SK-N-SH (cell line): ENCODE measurements around the gene CD72. TPM values are rescaled to one million over a fixed set of nuclear protein-coding genes. Genes with fewer than 3 reads are reported as not detected.

Experiments
- CTCF ChIA-PET: fragments of 300-600, 350-600 bp; formaldehyde crosslinking; extraction: SDS; loops from one replicate; lab custom pipeline; 2021; lab: Yijun Ruan, JAX
- POLR2A ChIA-PET: fragments of 350-600 bp; sonication (Branson Sonifier 250); formaldehyde crosslinking; extraction: SDS; loops from one replicate; lab custom pipeline; 2020; ENCODE audit warnings: antibody characterized with exemption, inconsistent platforms; lab: Yijun Ruan, JAX
- DNase-seq: peaks from one replicate; pipeline ENCODE4 v3.0.0; 2012
- H2AFZ ChIP-seq: fragments of 200-600 bp; sonication (generic); 2 replicates; pipeline ENCODE4 v1.8.1; 2016; ENCODE audit warnings: antibody characterized with exemption, mild to moderate bottlenecking, low read depth
- H3F3A ChIP-seq: fragments of 200-600 bp; sonication (generic); replicated peaks from 2 replicates; pipeline ENCODE3; 2016; ENCODE audit warnings: antibody characterized with exemption, mild to moderate bottlenecking; ENCODE audit not compliant: insufficient read depth
- H3K27ac ChIP-seq, 2 experiments: fragments of 200-500 bp in 1 of 2; fragments of 200-600 bp in 1 of 2; sonication (Bioruptor generic) in 1 of 2; sonication (generic), shearing (Covaris generic) in 1 of 2; 2 replicates each; pipeline versions ENCODE4 v1.5.1 to v1.6.1; 2014 to 2016; ENCODE audit warnings: low read depth in 2 of 2, inconsistent platforms in 1 of 2, low read length in 1 of 2, mild to moderate bottlenecking in 1 of 2, mixed read lengths in 1 of 2
- H3K27me3 ChIP-seq: fragments of 200-600 bp; sonication (generic), shearing (Covaris generic); 2 replicates; pipeline ENCODE4 v1.6.1; 2016; ENCODE audit warnings: mixed run types; ENCODE audit not compliant: insufficient read depth
- H3K36me3 ChIP-seq, 2 experiments: fragments of 200-500 bp in 1 of 2; fragments of 200-600 bp in 1 of 2; sonication (Bioruptor generic) in 1 of 2; sonication (generic) in 1 of 2; replicated peaks in 1 of 2; 2 replicates each; pipeline versions ENCODE3 to v1.5.1; 2014 to 2016; ENCODE audit warnings: low read length in 1 of 2, mild to moderate bottlenecking in 1 of 2; ENCODE audit not compliant: insufficient read depth in 2 of 2, control insufficient read depth in 1 of 2
- H3K4me1 ChIP-seq, 2 experiments: fragments of 200-500 bp in 1 of 2; fragments of 200-600 bp in 1 of 2; sonication (Bioruptor generic) in 1 of 2; sonication (generic), shearing (Covaris generic) in 1 of 2; 2 replicates each; pipeline versions ENCODE4 v1.5.1 to v1.6.1; 2014 to 2016; ENCODE audit warnings: low read depth in 1 of 2, low read length in 1 of 2, mixed run types in 1 of 2; ENCODE audit not compliant: insufficient read depth in 2 of 2, control insufficient read depth in 1 of 2
- H3K4me2 ChIP-seq: fragments of 200-600 bp; sonication (generic), shearing (Covaris generic); 2 replicates; pipeline ENCODE4 v1.6.1; 2017; ENCODE audit warnings: mixed run types
- H3K4me3 ChIP-seq, 2 experiments: fragments of 200-500 bp in 1 of 2; fragments of 200-600 bp in 1 of 2; sonication (Bioruptor generic) in 1 of 2; sonication (generic), shearing (Covaris generic) in 1 of 2; 2 replicates each; pipeline versions ENCODE4 v1.5.1 to v1.8.1; 2014 to 2016; ENCODE audit warnings: low read depth in 2 of 2, inconsistent platforms in 1 of 2, low read length in 1 of 2, mild to moderate bottlenecking in 1 of 2, mixed read lengths in 1 of 2, moderate library complexity in 1 of 2
- H3K79me2 ChIP-seq: fragments of 200-600 bp; sonication (generic); 2 replicates; pipeline ENCODE4 v1.8.1; 2017; ENCODE audit warnings: mild to moderate bottlenecking; ENCODE audit not compliant: insufficient read depth
- H3K9ac ChIP-seq: fragments of 200-600 bp; sonication (generic); 2 replicates; pipeline ENCODE4 v1.6.1; 2017; ENCODE audit warnings: mixed run types
- H3K9me2 ChIP-seq: fragments of 200-600 bp; sonication (generic); 2 replicates; pipeline ENCODE4 v1.6.1; 2017; ENCODE audit warnings: mixed run types
- H3K9me3 ChIP-seq: fragments of 200-600 bp; sonication (generic); 2 replicates; pipeline ENCODE4 v1.6.1; 2017; ENCODE audit warnings: mixed run types, mild to moderate bottlenecking, moderate library complexity
- H4K20me1 ChIP-seq: fragments of 200-600 bp; sonication (generic); 2 replicates; pipeline ENCODE4 v1.6.1; 2017; ENCODE audit warnings: mild to moderate bottlenecking, mixed run types; ENCODE audit not compliant: insufficient read depth
- CTCF ChIP-seq: fragments of 200-600 bp; sonication (generic); IDR thresholded peaks from 2 replicates; pipeline ENCODE4 v1.6.1; 2017; ENCODE audit warnings: antibody characterized with exemption, mild to moderate bottlenecking, moderate library complexity
- FOXM1 ChIP-seq: IDR thresholded peaks from 2 replicates; pipeline ENCODE4 v1.4.0; 2012; ENCODE audit warnings: low read depth, mild to moderate bottlenecking
- GABPA ChIP-seq: IDR thresholded peaks from 2 replicates; pipeline ENCODE4 v1.4.0; 2012; ENCODE audit warnings: low read depth, mild to moderate bottlenecking
- IRF3 ChIP-seq: fragments of 150-350 bp; IDR thresholded peaks from 2 replicates; pipeline ENCODE4 v1.6.1; 2016; ENCODE audit warnings: mild to moderate bottlenecking, low read depth, low read length
- JUND ChIP-seq: IDR thresholded peaks from 2 replicates; pipeline ENCODE4 v1.4.0; 2012
- NRF1 ChIP-seq: IDR thresholded peaks from 2 replicates; pipeline ENCODE4 v1.6.1; 2012; ENCODE audit warnings: low read depth, mild to moderate bottlenecking, low read length
- POLR2AphosphoS5 ChIP-seq: IDR thresholded peaks from 2 replicates; pipeline ENCODE4 v1.6.1; 2012; ENCODE audit warnings: low read depth, low read length
- RAD21 ChIP-seq: IDR thresholded peaks from 2 replicates; pipeline ENCODE4 v1.6.1; 2012; ENCODE audit warnings: mild to moderate bottlenecking, low read length
- RCOR1 ChIP-seq: fragments of 150-350 bp; IDR thresholded peaks from 2 replicates; pipeline ENCODE4 v1.6.1; 2017; ENCODE audit warnings: antibody characterized with exemption, low read length
- SIN3A ChIP-seq: IDR thresholded peaks from 2 replicates; pipeline ENCODE4 v1.6.1; 2012; ENCODE audit warnings: low read depth, mild to moderate bottlenecking, low read length, moderate library complexity, borderline replicate concordance
- TCF12 ChIP-seq: IDR thresholded peaks from 2 replicates; pipeline ENCODE4 v1.4.0; 2012
- USF1 ChIP-seq: IDR thresholded peaks from 2 replicates; pipeline ENCODE4 v1.4.0; 2012; ENCODE audit warnings: low read depth, borderline replicate concordance
- YY1 ChIP-seq: IDR thresholded peaks from 2 replicates; pipeline ENCODE4 v1.4.0; 2012; ENCODE audit warnings: low read depth, mild to moderate bottlenecking
- ZBTB33 ChIP-seq: IDR thresholded peaks from 2 replicates; pipeline ENCODE4 v1.4.0; 2012; ENCODE audit warnings: low read depth, borderline replicate concordance
- WGBS: methylation state at CpG from one replicate; pipeline ENCODE4 v1.1.6; 2017; ENCODE audit warnings: low lambda C conversion rate; 5-methylcytosine and 5-hydroxymethylcytosine counted together
- polyA plus RNA-seq, 3 experiments: library from polyadenylated mRNA; depleted of rRNA; stranded (reverse); fragments of >200 nt; gene quantifications; 2 replicates each; pipeline ENCODE4 v1.2.3, GENCODE V29; 2012

The CD72 gene
- polyA plus RNA-seq, 1 of the 3 experiments (the other 2 are of a cell fraction): 2.7 TPM

- ChIA-PET POLR2A (no interaction called here), CTCF (no interaction called here)
- peaks cover 1% of the 10 kb centered on the region for H3F3A ChIP-seq
- H3K9me2 ChIP-seq: no peaks in the 10 kb centered on the region
- H3K4me1 ChIP-seq: no peaks in the 10 kb centered on the region
- H4K20me1 ChIP-seq: no peaks in the 10 kb centered on the region
- H3K4me2 ChIP-seq: no peak overlapping the region
- no peak overlapping the region for H3K9ac ChIP-seq
- H3K27ac ChIP-seq: no peak overlapping the region
- TF ChIP-seq CTCF (no peak), YY1 (no peak), FOXM1 (no peak), USF1 (no peak), JUND (no peak), TCF12 (no peak), GABPA (no peak), IRF3 (no peak), RAD21 (no peak), SIN3A (no peak), RCOR1 (no peak), NRF1 (no peak), POLR2AphosphoS5 (no peak), ZBTB33 (no peak)
- DNase-seq: no peak
- H3K27me3 ChIP-seq: no peaks in the 10 kb centered on the region
- no peak overlapping the region for H3K4me3 ChIP-seq
- H3K36me3 ChIP-seq: no peaks in the 10 kb centered on the region
- no peak overlapping the region for H2AFZ ChIP-seq
- H3K9me3 ChIP-seq: no peaks in the 10 kb centered on the region
- WGBS: 88% methylated on average over 6 of the region's 6 CpGs
- H3K79me2 ChIP-seq: no peaks in the 10 kb centered on the region
Measured at GRCh38 chr9:35570709-35571504, 47.3 kb downstream of the CD72 start.
